ENCODE results near the gene SLC7A6. TPM values are rescaled to one million over a fixed set of nuclear protein-coding genes. Genes with fewer than 3 reads are reported as not detected.

The SLC7A6 gene
- 10 to 100 TPM; 13.1 to 17.8 (median 13.9) TPM for polyA plus RNA-seq (ENCODE audit: insufficient read length in 3 of 3)
- long read RNA-seq, donor 1, result 0 reads
- long read RNA-seq, donor 2, result 0 reads
- long read RNA-seq, donor 3, partial matches to known transcripts, result 0 of 1 reads
- long read RNA-seq, donor 3, other reads (novel, unspliced or antisense), result 0 of 1 reads
- long read RNA-seq, donor 4, partial matches to known transcripts, result 0 of 5 reads
- long read RNA-seq, donor 4, other reads (novel, unspliced or antisense), result 5 of 5 reads
- long read RNA-seq, donor 5, result 0 reads
- long read RNA-seq, donor 6, result 0 reads
- long read RNA-seq, donor 7, partial matches to known transcripts, result 0 of 1 reads
- long read RNA-seq, donor 7, other reads (novel, unspliced or antisense), result 0 of 1 reads
- long read RNA-seq, donor 8, result 0 reads
- long read RNA-seq, donor 9, partial matches to known transcripts, result 0 of 12 reads
- long read RNA-seq, donor 9, other reads (novel, unspliced or antisense), result 12 of 12 reads
- long read RNA-seq, donor 10, full-length matches to known transcripts, result 2 of 2 reads
- long read RNA-seq, donor 10, partial matches to known transcripts, result 0 of 2 reads
- long read RNA-seq, donor 10, other reads (novel, unspliced or antisense), result 0 of 2 reads
- long read RNA-seq, donor 11, partial matches to known transcripts, result 0 of 9 reads
- long read RNA-seq, donor 11, other reads (novel, unspliced or antisense), result 9 of 9 reads
- long read RNA-seq, donor 12, result 0 reads
- long read RNA-seq, donor 13, result 0 reads
- long read RNA-seq, donor 14, result 0 reads
- long read RNA-seq, donor 15, result 0 reads
- long read RNA-seq, donor 16, partial matches to known transcripts, result 5 of 6 reads
- long read RNA-seq, donor 16, other reads (novel, unspliced or antisense), result 0 of 6 reads

DNA sequence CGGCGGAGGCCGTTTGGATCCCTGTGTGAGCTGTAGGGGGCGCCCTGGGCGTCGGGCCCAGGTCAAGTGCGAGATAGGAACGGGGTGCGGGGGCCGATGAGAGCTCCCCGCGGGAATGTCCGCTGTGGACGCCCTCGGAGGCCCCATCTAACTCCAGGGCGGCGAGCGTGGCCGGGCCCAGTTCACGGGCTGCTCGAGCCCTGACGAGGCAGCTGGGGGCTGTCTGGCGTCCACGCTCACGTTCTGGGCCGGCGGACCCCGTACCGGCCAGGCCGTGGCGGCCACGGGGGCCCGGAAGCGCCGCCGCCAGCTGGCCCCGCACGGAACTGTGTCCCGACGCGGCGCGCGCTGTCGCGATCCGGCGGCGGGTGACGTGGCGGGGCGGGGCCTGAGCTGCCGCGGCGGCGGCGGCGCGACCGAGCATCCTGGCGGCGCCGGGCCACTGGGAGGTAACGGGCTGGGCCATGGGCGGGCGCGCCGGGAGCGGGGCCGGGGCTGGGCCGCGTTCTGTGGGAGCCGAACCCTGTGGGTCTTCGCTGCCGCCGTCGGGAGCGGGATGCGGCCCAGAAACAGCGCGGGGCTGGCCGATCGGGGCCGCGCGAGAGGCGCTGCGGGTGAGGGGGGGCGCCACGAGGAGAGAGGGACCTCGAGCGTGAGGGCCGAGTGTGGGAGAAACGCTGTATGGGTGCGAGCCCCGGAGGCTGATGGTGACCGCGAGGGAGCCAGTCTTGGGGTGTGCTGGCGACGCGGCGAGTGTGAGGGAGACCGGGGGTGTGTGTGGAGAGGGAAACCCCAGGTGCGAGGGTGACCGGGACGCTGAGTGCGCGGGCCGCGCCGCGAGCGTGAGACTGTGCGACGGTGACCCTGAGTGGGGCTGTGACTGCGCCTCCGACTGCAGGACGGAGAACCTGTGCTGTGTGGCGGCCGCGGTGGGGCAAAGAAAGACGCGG lies at the start of gene SLC7A6:
TSS of gene SLC7A6 (plus strand) at position 399 of the 950 bp plus-strand sequence. CDS start 10,201 bp downstream, outside the sequence.
- no peak for DNase-seq (ENCODE audit: extremely low read depth in 1 of 11, low read depth in 9 of 11, low spot score in 4 of 11)

DNA sequence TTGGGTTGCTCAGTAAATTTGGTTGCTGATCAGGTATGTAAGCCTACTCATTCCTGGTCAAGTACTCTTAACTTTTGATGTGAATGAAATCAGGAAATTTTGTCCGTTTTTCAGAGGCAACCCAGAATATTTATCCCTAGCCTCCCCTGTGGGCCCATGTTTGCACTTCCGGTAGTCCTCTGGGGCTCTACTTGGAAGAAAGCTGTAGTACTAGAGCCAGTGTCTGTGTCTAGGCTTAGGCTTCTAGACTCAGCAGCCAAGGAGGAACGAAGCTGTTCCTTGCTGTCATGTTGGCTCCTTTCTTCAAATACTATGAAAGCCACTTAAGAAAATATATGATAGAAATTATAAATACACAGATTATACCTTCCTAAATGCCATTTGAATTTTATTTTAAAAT lies 49.6 kb upstream of the SLC7A6 start:
- DNase-seq (ENCODE audit: extremely low read depth in 1 of 11, low read depth in 9 of 11, low spot score in 4 of 11), result no peak

DNA sequence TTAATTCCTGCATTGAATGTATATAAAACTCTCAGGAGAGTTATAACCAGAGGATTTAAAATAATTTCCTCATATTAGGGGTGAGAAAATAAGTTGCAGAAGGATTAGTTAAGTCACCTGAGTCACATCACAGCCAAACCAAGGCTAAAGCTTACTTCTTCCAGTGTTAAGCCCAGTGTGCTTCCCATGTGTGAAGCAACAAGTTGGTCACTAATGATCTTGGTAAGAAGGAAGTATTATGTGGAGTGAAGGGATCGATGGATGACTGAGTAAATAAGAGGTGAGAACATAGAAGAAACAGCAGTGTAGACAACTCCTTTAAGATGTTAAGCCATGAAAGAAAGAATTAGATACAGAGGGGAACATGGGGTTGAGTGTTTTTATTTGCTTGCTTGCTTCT lies 49.0 kb upstream of the SLC7A6 start:
- DNase-seq (ENCODE audit: extremely low read depth in 1 of 11, low read depth in 9 of 11, low spot score in 4 of 11), result no peak

DNA sequence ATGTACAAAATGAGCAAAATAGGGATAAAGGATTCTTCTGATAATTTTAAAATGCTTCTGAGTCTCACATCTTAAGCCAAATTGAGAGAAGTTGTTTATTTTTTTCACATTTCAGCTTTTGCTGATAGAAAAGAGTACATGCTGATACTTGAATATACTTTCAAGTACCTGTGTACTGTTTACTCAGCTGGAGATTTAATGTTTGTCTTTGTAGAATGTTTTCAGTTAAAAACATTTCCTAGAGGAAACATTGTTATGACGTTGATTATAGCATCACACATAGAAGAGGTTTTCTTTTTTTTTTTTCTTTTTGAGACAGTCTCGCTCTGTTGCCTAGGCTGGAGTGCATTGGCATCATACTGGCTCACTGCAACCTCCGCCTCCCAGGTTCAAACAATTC lies 48.1 kb upstream of the SLC7A6 start:
- no peak for DNase-seq (ENCODE audit: extremely low read depth in 1 of 11, low read depth in 9 of 11, low spot score in 4 of 11)

DNA sequence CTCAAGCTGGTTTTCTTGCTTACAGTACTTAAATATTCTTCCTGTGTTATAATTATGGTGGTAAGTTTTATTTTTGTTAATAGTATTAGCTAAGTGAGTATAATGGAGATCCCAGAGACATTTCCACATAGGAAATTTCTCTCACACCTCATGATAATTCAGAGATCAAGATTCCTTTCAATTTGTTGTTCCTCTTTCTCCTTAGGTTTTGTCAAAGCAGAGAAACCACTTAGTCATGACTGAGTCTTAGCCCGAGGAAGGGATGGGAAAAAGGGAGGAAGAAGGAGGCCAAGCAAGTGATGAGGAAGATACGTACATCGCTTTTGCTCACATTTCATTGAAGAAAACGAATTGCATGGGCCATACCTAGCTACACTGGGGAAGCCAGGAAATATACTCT lies 46.8 kb upstream of the SLC7A6 start:
- DNase-seq (ENCODE audit: extremely low read depth in 1 of 11, low read depth in 9 of 11, low spot score in 4 of 11), result no peak

DNA sequence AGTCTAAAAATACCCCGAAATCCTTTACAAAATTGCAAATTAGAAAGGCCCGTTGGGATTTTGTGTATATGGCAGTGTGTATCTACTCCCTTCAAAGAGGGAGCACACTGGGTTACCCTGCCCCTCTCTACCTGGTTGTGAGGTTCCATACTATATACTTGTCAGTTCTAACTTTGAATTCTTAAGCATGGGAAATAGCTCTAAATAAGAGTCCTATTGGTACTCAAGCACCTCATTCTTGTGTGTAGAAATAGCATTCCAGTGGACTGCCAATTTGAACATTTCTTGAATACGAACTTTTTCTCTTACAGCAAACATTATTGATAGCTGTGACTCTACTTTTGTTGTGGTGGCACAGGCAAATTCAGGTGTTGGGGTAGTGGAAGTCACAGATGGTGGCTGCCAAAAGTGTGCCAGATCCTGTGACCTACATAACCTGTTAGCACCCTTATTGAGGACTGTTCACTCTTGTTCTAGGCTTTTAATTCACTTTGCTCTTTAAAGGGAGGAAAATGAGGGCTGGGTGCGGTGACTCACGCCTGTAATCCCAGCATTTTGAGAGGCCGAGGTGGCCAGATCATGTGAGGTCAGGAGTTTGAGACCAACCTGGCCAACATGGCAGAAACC lies 44.5 kb upstream of the SLC7A6 start:
- no peak for DNase-seq (ENCODE audit: extremely low read depth in 1 of 11, low read depth in 9 of 11, low spot score in 4 of 11)

DNA sequence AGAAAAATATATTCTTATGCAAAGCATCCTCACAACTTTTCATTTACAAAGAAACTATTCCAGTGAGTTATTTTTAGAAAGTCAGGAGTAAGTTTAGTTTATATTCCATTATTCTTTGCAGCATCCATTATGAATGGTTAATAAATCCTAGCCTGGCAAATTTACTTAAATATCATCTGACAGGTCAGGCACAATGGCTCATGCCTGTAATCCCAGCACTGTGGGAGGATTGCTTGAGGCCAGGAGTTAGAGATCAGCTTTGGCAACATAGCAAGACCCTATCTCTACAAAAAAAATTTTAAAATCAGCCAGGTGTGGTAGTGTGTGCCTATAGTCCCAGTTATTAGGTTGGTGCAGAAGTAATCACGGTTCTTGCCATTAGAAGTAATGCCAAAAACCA lies 41.3 kb upstream of the SLC7A6 start:
- no peak for DNase-seq (ENCODE audit: extremely low read depth in 1 of 11, low read depth in 9 of 11, low spot score in 4 of 11)

DNA sequence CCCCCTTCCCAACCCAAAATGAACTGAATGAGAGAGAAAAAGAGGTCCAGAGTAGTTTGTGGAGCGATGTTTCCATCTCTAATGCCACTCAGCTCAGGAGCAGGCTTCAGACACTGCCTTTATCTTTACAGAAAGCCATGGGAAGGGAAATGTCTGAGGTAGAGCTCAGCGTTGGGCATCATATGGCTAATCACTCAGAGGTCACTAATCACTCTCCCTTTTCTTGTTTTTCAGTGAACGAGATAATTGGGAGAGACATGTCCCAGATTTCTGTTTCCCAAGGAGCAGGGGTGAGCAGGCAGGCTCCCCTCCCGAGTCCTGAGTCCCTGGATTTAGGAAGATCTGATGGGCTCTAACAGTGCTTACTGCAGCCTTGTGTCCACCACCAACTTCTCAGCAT lies 38.2 kb upstream of the SLC7A6 start:
- no peak for DNase-seq (ENCODE audit: extremely low read depth in 1 of 11, low read depth in 9 of 11, low spot score in 4 of 11)

DNA sequence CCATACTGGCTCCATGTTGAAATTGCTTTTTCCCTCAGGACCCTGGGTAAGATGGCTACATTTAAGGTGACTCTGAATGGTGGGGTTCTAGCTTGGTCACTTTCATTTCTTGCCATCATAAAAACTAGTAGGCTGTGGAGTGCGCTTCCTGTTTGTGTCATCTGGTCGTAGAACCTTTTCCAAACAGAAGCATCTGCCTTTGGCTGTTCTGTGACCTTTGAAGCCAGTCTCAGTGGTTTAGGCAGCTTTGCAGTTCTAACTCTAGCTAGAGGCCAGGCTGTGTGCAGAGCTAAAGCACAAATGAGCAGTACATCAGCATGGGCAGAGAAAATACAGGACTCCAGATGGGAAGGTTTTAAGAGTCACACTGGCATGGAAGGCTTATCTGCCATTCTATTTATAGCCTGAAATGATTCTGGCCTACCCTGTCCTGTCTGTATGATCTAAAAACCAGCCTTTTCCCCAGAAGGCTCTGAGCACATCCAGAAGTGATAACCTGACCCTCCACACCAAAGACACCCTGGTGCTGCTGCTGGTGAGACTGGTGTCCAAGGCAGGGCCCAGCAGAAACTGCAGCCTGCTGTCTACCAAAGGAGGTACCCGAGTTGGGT lies 37.0 kb upstream of the SLC7A6 start:
- no peak for DNase-seq (ENCODE audit: extremely low read depth in 1 of 11, low read depth in 9 of 11, low spot score in 4 of 11)

DNA sequence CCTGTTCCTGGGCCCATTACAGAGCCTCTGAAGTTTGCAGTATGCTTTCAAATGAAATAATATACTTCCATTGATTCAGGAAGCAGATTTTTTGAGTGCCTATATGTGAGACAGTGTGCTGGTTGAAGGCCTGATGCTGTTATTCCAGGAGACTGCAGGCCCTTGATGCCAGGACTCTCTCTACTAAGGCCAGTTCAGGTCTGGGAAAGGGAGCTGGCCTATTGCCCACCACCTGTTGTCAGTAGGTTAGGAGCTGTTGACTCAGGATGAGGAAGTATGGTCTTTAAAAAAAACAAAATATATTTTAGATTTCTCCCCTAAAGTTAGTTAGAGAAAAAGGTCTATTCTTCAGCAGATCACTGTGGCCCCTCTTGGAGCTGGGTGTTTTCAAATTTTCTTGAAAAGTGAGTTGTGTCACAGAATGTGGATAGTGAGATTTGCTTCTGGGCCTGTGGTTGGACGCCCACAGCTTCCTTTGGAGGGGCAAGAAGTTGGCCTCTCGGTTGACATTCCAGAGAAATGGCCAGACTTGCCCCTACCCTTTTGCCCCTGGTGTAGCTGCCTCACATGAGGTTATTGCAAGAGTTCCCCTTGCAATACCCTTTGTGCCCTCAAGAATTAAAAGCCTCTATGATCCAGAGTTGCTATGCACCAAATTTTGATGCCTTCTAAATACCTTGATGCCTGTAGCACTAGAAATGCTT lies 36.3 kb upstream of the SLC7A6 start:
- no peak for DNase-seq (ENCODE audit: extremely low read depth in 1 of 11, low read depth in 9 of 11, low spot score in 4 of 11)

DNA sequence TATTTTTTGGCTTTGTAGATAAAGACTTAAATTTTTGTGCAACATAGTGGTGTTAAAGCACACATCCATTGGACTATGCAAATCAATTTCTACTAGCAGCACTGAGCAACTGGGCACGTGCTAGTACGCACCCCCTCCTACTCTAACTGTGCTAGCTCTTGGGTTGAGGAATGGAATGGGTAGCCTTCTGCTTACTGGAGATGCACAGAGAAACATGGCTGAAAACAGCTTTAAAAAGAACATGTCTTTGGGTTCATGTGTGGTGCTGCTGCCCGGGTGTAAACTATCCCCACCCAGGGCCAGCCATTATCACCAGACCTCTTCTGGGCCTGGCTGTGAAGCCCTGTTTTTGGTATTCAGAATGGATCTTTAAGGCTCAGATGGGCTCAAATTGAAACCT lies 35.7 kb upstream of the SLC7A6 start:
- no peak for DNase-seq (ENCODE audit: extremely low read depth in 1 of 11, low read depth in 9 of 11, low spot score in 4 of 11)

DNA sequence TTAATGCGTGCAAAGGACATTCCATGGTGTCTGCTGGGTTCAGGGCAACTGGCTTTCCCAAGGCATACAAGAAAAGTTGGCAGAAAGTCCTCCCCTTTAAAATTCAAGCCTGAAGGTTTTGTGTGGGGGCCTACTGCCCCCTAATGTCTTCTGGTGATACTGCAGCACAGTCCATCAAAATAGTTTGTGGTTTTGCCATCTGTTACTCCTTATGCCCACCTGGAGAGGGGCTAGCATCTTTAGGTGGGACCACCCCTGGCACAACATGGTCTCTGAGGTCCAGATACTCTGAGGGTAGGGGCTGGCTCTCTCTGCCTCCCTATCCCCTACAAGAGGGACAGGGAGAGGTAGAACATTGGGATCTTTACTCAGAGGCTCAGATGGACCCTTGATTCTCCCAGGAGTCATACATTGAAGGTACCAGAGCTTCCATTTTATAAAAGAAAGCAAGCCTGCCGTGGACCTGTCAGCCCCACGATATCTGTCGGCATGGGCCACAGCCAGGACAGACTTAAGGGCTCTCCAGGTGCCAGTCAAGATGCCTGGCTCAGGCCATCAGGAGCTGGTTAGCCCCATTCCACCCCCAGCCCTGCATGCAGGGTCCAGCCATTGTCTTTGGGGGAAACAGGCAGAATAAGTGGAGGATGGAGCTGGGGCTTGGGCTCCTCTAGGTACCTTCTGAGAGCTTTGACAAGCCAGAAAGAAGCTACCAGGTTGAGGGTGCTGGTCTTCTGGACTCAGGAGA lies 34.7 kb upstream of the SLC7A6 start:
- peak in 5 of 11 donors; percentile 34 to 59 (median 41) for DNase-seq (ENCODE audit: extremely low read depth in 1 of 11, low read depth in 9 of 11, low spot score in 4 of 11)

DNA sequence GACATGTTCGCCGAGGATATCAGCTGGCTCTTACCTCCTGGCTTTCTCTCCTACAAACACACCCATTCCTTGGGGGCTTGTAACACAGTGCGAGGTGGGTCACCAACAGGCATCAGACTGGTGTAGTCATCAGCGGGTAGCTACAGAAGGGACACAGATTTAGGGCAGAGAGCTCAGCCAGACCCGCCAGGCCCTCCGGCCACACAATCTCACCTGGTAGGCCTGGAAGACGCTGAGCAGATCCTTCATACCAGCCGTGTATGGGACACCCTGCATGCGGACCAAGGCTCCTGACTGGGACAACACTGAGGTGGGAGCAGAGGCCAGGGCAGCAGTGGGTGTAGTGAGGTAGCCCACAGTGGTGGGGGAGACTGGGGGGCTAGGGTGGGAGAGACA lies 34.2 kb upstream of the SLC7A6 start:
- DNase-seq (ENCODE audit: extremely low read depth in 1 of 11, low read depth in 9 of 11, low spot score in 4 of 11), result no peak

DNA sequence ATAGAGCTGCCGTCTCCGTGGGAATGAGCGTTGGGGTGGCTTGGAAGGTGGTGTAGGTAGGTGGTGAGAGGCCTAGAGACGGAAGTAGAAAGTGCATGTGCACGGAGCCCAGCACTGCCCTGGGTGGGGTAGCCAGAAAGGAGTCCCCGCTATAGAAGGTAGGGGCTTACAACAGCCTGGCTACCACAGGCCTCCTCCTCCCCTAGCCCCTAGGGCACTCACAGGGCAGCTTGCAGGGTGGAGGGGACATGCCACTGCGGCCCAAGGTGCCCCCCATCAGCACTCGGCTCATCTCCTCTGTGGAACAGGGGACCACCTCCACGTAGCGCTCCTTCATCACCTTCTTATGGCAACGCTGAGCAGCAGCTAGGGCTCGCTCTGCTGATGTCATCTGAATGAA lies 33.4 kb upstream of the SLC7A6 start:
- DNase-seq (ENCODE audit: extremely low read depth in 1 of 11, low read depth in 9 of 11, low spot score in 4 of 11), result no peak

DNA sequence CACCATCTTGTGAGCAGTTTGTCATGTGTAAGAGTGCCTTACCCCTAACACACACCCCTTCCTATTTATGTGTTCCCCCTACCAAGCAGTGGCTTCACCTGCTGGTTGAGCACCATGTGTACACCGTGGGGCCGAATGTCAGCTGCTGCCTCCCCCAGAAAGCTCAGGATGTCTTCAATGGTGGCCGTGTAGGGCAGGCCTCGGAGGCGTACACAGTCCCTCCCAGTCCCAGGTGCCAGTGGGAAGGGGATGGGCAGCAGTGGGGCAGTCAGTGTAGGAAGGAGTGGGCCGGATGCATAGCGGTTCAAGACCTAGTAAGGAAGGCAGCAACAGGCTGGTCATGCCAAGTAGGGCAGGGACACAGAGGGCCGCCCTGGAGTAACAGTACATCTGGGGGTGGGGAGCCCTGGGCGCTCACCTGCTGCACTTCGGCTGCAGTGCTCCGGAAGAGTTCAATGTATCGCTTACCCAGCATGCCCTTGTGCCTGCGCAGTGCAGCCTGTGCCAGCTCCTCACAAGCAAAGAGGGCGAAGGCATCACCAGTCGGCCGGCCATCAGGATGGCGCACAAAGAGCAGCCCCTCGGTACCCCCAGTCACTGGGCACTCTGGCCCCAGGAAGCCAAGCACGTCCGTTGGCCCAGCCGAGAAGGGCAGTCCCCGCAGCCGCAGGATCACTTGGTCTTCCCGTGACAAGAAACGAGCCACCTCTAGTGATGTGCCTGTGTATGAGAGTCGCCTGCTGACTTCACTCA lies 32.8 kb upstream of the SLC7A6 start:
- DNase-seq (ENCODE audit: extremely low read depth in 1 of 11, low read depth in 9 of 11, low spot score in 4 of 11), result no peak

DNA sequence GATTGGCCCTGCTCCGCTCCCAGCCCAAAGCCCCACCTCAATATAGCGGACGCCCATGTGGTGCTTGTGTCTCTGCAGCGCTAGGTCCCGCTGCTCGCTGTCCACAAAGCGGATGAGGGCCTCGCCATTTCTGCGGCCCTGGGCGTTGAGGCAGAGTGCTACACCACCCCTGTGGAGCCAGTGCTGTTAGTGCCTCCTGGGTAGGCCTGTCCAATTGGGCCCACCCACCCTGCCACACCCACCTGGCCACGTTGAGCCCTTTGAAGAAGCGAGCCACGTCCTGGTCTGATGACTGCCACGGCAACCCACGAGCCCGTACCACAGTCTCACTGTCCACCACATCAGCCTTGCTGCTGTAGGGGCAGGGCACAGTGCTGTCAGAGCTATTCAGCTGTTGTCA lies 32.0 kb upstream of the SLC7A6 start:
- no peak for DNase-seq (ENCODE audit: extremely low read depth in 1 of 11, low read depth in 9 of 11, low spot score in 4 of 11)
